SK-MEL-5 (cell line): ENCODE measurements around the gene C19orf44. TPM values are rescaled to one million over a fixed set of nuclear protein-coding genes. Genes with fewer than 3 reads are reported as not detected.
"Not testable (repeated sequence)": the region's sequence is repeated elsewhere in the genome, so short reads cannot be mapped to it uniquely, and the experiment has no call there.

ENCODE experiments used
- DNase-seq: peaks from one replicate; pipeline ENCODE4 v3.0.0-alpha.2; 2016; ENCODE audit warnings: low read depth, low spot score
- in situ Hi-C: cut with HindIII; loops from 2 replicates; pipeline ENCODE4 v1.10.0; 2016; ENCODE audit warnings: low sequenced_read_pairs, high pct_unique_total_duplicates, low pct_unique_long_range_greater_than_20kb
- polyA plus RNA-seq, 2 experiments: library from polyadenylated mRNA; depleted of rRNA; stranded (reverse); fragments of >200 nt; gene quantifications; 2 replicates each; pipeline ENCODE4 v1.2.3, GENCODE V29; 2015
- total RNA-seq: library from RNA; depleted of rRNA; stranded (reverse); fragments of >200 nt; shearing (Covaris generic); gene quantifications from 2 replicates; pipeline ENCODE4 v1.2.3, GENCODE V29; 2014; rRNA removed

Gene C19orf44
- total RNA-seq: 2.2 and 2.6 TPM in 2 replicates
- 2.0 and 2.2 TPM in 2 replicates for polyA plus RNA-seq (2015; cell fraction: cytosol; rRNA removed)
- polyA plus RNA-seq (2015; cell fraction: nucleus; rRNA removed): 9.7 and 10.3 TPM in 2 replicates

GRCh38 chr19:16495982-16496612 is at the start of gene C19orf44, which contains the start of gene CALR3:
Gene C19orf44 (plus strand): TSS chr19:16496394. CDS start chr19:16500793, 4,399 bp downstream.
Gene CALR3 (minus strand): TSS chr19:16496167. CDS start chr19:16496129, 38 bp downstream.
- in situ Hi-C loops: no loop called here
- DNase-seq: peak; percentile 97

GRCh38 chr19:16446724-16447368 is 49.3 kb upstream of the C19orf44 start:
- in situ Hi-C loops: no loop called here
- peak; percentile 88 for DNase-seq

- in situ Hi-C loops, DNase-seq: not testable (repeated sequence)
Measured at GRCh38 chr19:16448872-16449271, 47.3 kb upstream of the C19orf44 start.

- in situ Hi-C loops: no loop called here
- no peak for DNase-seq
Measured at GRCh38 chr19:16449330-16449961, 46.7 kb upstream of the C19orf44 start.

GRCh38 chr19:16452325-16452724 is 43.9 kb upstream of the C19orf44 start:
- no peak for DNase-seq
- in situ Hi-C loops: no loop called here

- in situ Hi-C loops: no loop called here
- no peak for DNase-seq
Measured at GRCh38 chr19:16454351-16454918, 41.8 kb upstream of the C19orf44 start.

GRCh38 chr19:16455489-16455888 is 40.7 kb upstream of the C19orf44 start:
- no peak for DNase-seq
- in situ Hi-C loops: no loop called here

GRCh38 chr19:16456652-16457194 is 39.5 kb upstream of the C19orf44 start:
- DNase-seq: no peak
- in situ Hi-C loops: no loop called here

- in situ Hi-C loops: no loop called here
- DNase-seq: peak; percentile 30
Measured at GRCh38 chr19:16457195-16457953, 38.8 kb upstream of the C19orf44 start.

GRCh38 chr19:16457954-16458331 is 38.3 kb upstream of the C19orf44 start:
- in situ Hi-C loops: no loop called here
- no peak for DNase-seq

- DNase-seq: no peak
- in situ Hi-C loops: no loop called here
Measured at GRCh38 chr19:16458391-16459341, 37.5 kb upstream of the C19orf44 start.

GRCh38 chr19:16459680-16460079 is 36.5 kb upstream of the C19orf44 start:
- in situ Hi-C loops: no loop called here
- no peak for DNase-seq

GRCh38 chr19:16460454-16460853 is 35.7 kb upstream of the C19orf44 start:
- in situ Hi-C loops: no loop called here
- DNase-seq: no peak

GRCh38 chr19:16461630-16462051 is 34.6 kb upstream of the C19orf44 start:
- in situ Hi-C loops: no loop called here
- no peak for DNase-seq

- in situ Hi-C loops: no loop called here
- DNase-seq: peak; percentile 47
Measured at GRCh38 chr19:16462757-16463250, 33.4 kb upstream of the C19orf44 start.

- in situ Hi-C loops: no loop called here
- no peak for DNase-seq
Measured at GRCh38 chr19:16463341-16463990, 32.7 kb upstream of the C19orf44 start.
